Fibroblast of upper back skin (primary cell): Measurements from ENCODE around the gene STARD6.
A peak's percentile ranks its signal among the peaks of the same experiment; 100 is the strongest.
"Not testable (repeated sequence)": the region's sequence is repeated elsewhere in the genome, so short reads cannot be mapped to it uniquely, and the experiment has no call there.

Experiments used
- DNase-seq: peaks from one replicate; pipeline ENCODE4 v3.0.0-alpha.2; 2013

Gene STARD6, protein sequence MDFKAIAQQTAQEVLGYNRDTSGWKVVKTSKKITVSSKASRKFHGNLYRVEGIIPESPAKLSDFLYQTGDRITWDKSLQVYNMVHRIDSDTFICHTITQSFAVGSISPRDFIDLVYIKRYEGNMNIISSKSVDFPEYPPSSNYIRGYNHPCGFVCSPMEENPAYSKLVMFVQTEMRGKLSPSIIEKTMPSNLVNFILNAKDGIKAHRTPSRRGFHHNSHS

GRCh38 chr18:54357660-54358494 lies at the start of gene STARD6, which contains the start of gene C18orf54:
Gene STARD6, minus strand, starts transcription at chr18:54357858. Its CDS starts 3,285 bp downstream, at chr18:54354573.
Gene C18orf54, plus strand, starts transcription at chr18:54357906. Its CDS starts 2,667 bp downstream, at chr18:54360573.
- peak; percentile 91 for DNase-seq

DNA sequence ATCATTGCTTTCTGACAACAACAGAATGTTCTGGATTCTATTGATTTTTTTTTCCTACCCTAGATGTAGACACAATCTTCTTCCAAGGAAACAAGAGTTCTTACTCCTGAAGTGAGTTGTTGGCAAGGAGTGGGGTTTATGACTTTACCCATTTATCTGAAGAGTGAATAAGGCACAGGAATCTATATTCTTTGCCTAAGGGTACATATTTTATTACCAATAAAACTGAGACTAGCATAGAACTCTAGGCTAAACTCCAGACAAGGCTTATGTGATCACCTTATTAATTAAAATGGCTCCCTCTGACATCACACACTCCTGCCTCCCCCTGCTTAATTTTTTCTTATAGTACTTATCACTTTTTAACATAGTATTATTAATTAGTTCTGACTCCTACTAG lies 47.6 kb upstream of the STARD6 start:
- DNase-seq = no peak

DNA sequence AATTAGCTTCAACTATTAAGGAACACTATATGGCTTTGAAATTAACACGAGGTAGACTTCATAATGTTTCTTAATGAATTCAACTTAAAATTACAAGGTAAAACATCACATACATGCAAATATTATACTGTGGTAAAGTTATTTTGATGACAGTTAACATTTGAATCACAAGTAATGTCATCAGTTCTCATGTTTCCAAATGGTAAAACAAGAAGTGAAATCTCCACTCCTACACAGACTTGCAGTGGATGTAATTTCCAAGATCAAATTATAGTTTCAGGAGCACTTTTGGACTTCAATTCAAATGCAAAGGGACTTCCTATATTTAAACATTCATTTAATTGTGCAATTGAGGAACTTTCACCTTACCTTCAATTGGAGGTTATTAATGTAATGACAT lies 39.1 kb upstream of the STARD6 start:
- DNase-seq = no peak

DNA sequence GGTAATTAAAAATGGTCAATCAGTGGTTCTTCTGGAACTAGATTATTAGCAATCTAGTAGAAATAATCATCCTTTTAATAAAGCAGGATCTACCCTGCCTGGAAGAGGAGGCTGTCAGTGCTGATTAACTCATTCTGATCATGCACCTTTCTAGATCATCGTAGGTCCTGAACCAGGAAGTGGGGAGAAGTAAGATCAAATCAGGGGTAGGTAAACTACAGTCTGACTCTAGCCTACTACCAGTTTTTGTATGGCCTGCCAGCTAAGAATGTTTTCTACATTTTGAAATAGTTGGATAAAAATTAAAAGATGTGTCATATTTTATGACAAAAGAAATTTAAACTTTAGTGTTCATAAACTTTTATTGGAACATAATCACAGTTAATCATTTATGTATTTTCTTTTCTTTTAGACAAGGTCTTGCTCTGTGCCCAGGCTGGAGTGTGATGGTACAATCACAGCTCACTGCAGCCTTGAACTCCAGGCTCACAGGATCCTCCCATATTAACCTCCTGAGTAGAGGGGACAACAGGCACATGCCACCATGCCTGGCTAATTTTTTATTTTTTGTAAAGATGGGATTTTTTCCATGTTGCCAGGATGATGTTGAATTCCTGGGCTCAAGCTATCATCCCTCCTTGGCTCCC lies 36.1 kb upstream of the STARD6 start:
- DNase-seq = no peak

- peak; percentile 70 for DNase-seq
These were observed 34.9 kb upstream of the STARD6 start for GRCh38 chr18:54392543-54393023.

DNA sequence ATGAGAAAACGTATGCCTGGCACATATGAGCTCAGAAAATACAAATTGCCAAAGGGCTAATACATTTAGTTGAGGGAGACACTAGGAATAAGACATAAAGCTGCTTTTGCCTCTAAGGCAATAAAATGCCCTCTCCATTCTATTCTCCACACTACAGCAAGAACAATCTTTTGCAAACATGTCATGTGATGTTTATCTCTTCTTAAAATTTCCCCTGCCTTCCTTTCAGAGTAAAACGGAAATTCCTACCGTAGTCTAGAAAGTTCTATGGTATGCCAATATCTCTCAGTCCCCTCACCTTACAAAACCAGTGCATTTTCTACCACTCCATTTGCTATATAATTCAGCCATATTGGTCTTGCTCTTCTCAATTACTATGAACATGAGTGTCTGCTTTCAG lies 33.2 kb upstream of the STARD6 start:
- no peak for DNase-seq

DNA sequence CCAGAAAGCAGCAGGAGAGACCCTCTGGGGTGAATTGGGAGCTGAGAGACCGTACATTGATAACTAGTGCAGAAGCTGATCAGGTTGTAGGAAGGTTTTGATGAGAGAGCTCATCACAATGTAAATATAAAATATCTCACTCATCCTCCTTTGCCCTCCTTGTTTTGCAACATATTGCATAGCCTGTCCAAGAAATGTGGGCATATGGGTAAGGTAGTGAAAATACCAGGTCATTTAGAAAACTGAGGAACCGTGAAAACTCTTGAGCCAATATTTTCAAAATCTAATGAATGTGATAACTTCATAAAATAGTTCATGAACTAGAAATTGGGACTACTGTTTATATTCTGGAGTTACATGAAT lies 31.5 kb upstream of the STARD6 start:
- peak; percentile 1 for DNase-seq

GRCh38 chr18:54388203-54389142 lies 30.8 kb upstream of the STARD6 start:
- peak; percentile 91 for DNase-seq

GRCh38 chr18:54387631-54388030 lies 30.0 kb upstream of the STARD6 start:
- peak; percentile 20 for DNase-seq

GRCh38 chr18:54386800-54387495 lies 29.3 kb upstream of the STARD6 start:
- DNase-seq = not testable (repeated sequence)

GRCh38 chr18:54386043-54386442 lies 28.4 kb upstream of the STARD6 start:
- DNase-seq = no peak

DNA sequence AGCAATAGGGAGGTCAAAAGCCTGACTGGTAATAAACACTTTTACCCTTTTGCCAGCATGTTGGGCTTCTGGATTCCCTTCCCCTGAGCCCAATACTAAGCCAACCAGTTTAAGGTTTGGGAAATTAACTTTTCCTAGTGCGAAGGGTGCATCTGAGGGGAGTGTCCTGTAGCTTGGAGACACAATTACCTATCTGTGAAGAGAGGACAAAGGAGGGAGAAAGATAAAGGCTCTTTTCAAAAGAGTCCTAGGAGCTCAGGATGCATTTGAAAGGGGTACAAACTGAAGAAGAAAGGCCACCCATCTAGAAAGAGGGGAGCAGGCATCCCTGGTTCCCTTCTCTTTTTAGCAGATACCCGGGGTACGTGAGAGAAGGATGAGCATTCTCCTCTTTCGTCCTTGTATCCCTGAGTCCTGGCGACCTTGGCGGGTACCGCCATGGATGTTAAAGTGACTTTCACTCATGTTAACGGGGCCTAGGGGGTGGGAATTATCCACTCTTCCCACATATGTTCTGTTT lies 25.1 kb upstream of the STARD6 start:
- DNase-seq = no peak

- DNase-seq = no peak
These were observed 24.4 kb upstream of the STARD6 start for GRCh38 chr18:54382076-54382475.

- no peak for DNase-seq
These were observed 24.0 kb upstream of the STARD6 start for GRCh38 chr18:54381640-54382039.

DNA sequence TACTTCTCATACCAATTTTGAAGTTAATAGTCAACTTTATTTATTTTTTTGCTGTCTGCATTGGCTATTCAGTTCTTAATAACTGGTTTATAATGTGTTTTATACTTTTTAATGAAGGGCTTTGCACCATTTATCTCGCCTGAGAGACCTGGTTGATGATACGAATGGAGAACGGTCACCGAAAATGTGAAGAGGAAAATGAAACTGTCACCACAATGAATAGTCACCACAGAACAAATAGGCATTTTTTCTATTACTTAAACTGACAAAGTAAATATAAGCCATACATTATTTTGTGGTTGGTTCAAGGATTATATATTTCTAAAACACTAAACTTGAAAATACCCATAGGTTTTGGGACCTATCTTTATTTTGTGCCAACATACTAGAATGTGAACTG lies 20.4 kb upstream of the STARD6 start:
- DNase-seq = no peak

- peak; percentile 1 for DNase-seq
These were observed 2.7 kb upstream of the STARD6 start for GRCh38 chr18:54360406-54360805.

GRCh38 chr18:54359233-54359632 lies 1.6 kb upstream of the STARD6 start:
- DNase-seq = no peak

- DNase-seq = no peak
These were observed 910 bp upstream of the STARD6 start for GRCh38 chr18:54358495-54359040.

GRCh38 chr18:54357082-54357659 lies 487 bp downstream of the STARD6 start:
- no peak for DNase-seq

- no peak for DNase-seq
These were observed 6.5 kb downstream of the STARD6 start for GRCh38 chr18:54351186-54351585.

GRCh38 chr18:54338230-54338629 lies 19.4 kb downstream of the STARD6 start:
- DNase-seq = no peak
